OCI-LY7 (cell line): Measurements from ENCODE around the gene PLXNB2. TPM values are rescaled to one million over a fixed set of nuclear protein-coding genes. Genes with fewer than 3 reads are reported as not detected.

Experiments
- BruUV-seq: library from RNA; stranded (reverse); fragments of 400-500 nt; replicated peaks from 2 replicates; lab custom pipeline; 2021; lab: Mats Ljungman, UMichigan
- CTCF ChIA-PET: fragments of 300-600 bp; sonication (Branson Sonifier 250); formaldehyde crosslinking; loops from one replicate; lab custom pipeline; 2022; ENCODE audit warnings: antibody characterized with exemption; ENCODE audit not compliant: unreplicated experiment; lab: Charles Lee
- POLR2A ChIA-PET: fragments of 300-600 bp; sonication (Branson Sonifier 250); formaldehyde crosslinking; loops from one replicate; lab custom pipeline; 2022; ENCODE audit warnings: antibody characterized with exemption; lab: Charles Lee
- DNase-seq: peaks from one replicate; pipeline ENCODE4 v3.0.0-alpha.2; 2015; ENCODE audit warnings: low spot score
- H2AFZ ChIP-seq: fragments of 200-600 bp; sonication (generic), shearing (Covaris generic); 2 replicates; pipeline ENCODE4 v1.6.1; 2014; ENCODE audit warnings: mild to moderate bottlenecking, antibody characterized with exemption, low read length, moderate library complexity
- H3K27ac ChIP-seq: fragments of 200-600 bp; sonication (generic); 2 replicates; pipeline ENCODE4 v1.5.1; 2014; ENCODE audit warnings: mixed run types, low read depth, mild to moderate bottlenecking, moderate library complexity, low read length, inconsistent platforms; ENCODE audit not compliant: poor library complexity, severe bottlenecking
- H3K36me3 ChIP-seq: fragments of 200-600 bp; sonication (generic); 2 replicates; pipeline ENCODE4 v1.6.1; 2014; ENCODE audit warnings: mild to moderate bottlenecking, antibody characterized with exemption, low read length, moderate library complexity, mixed read lengths; ENCODE audit not compliant: insufficient read depth
- H3K4me1 ChIP-seq: fragments of 200-600 bp; sonication (generic); 2 replicates; pipeline ENCODE4 v1.5.1; 2014; ENCODE audit warnings: mild to moderate bottlenecking, low read length; ENCODE audit not compliant: insufficient read depth, poor library complexity, severe bottlenecking
- H3K4me2 ChIP-seq: fragments of 200-600 bp; sonication (generic); 2 replicates; pipeline ENCODE4 v1.6.1; 2014; ENCODE audit warnings: mild to moderate bottlenecking, low read length
- H3K4me3 ChIP-seq: fragments of 200-600 bp; sonication (generic); 2 replicates; pipeline ENCODE4 v1.5.1; 2014; ENCODE audit warnings: mild to moderate bottlenecking, low read depth, low read length; ENCODE audit not compliant: poor library complexity, severe bottlenecking
- H3K79me2 ChIP-seq: fragments of 200-600 bp; sonication (generic); 2 replicates; pipeline ENCODE4 v1.6.1; 2016; ENCODE audit warnings: low read depth, mild to moderate bottlenecking, low read length, moderate library complexity, mixed read lengths; ENCODE audit not compliant: insufficient read depth
- H3K9me2 ChIP-seq: fragments of 200-600 bp; sonication (generic); 2 replicates; pipeline ENCODE4 v1.6.1; 2016; ENCODE audit warnings: mild to moderate bottlenecking, low read length, mixed read lengths; ENCODE audit not compliant: insufficient read depth
- H3K9me3 ChIP-seq: fragments of 200-600 bp; sonication (generic); 2 replicates; pipeline ENCODE4 v1.6.1; 2014; ENCODE audit warnings: mild to moderate bottlenecking, mixed run types, low read length, mixed read lengths
- H4K20me1 ChIP-seq: fragments of 200-600 bp; sonication (generic); 2 replicates; pipeline ENCODE4 v1.6.1; 2014; ENCODE audit warnings: mild to moderate bottlenecking, antibody characterized with exemption, low read length, moderate library complexity, mixed read lengths; ENCODE audit not compliant: insufficient read depth
- CTCF ChIP-seq: fragments of 200-600 bp; sonication (generic); conservative IDR thresholded peaks from 2 replicates; pipeline ENCODE4 v1.5.1; 2014; ENCODE audit warnings: mild to moderate bottlenecking, antibody characterized with exemption, low read length, moderate library complexity, mixed read lengths
- EZH2phosphoT487 ChIP-seq: fragments of 200-600 bp; sonication (generic); IDR thresholded peaks from 2 replicates; pipeline ENCODE4 v1.6.1; 2018; ENCODE audit warnings: low read depth, borderline replicate concordance, mild to moderate bottlenecking, mixed run types, antibody characterized with exemption, low read length, moderate library complexity, mixed read lengths
- intact Hi-C: fragments of 100-400 bp; cut with micrococcal nuclease; formaldehyde crosslinking; loops from one replicate; pipeline ENCODE4 v1.10.0; 2022; ENCODE audit not compliant: unreplicated experiment
- total RNA-seq, 2 experiments: library from RNA; depleted of rRNA in 1 of 2; stranded (reverse); fragments of >200 nt in 1 of 2; shearing (Covaris generic) in 1 of 2; gene quantifications; 2 replicates each; pipeline ENCODE4 v1.2.3, GENCODE V29; 2014 to 2022

The PLXNB2 gene
- total RNA-seq, 2 experiments from 2014 or later: 10.7 to 39.2 TPM

GRCh38 chr22:50286701-50287318, 20.6 kb downstream of the PLXNB2 start:
- Histone ChIP-seq H2AFZ (no peak overlapping the region), H3K36me3 (no peaks in the 10 kb centered on the region), H3K4me3 (no peak overlapping the region), H3K9me2 (no peaks in the 10 kb centered on the region), H3K4me1 (peaks cover 6% of the 10 kb centered on the region), H3K9me3 (no peaks in the 10 kb centered on the region), H4K20me1 (no peaks in the 10 kb centered on the region), H3K4me2 (no peak overlapping the region), H3K27ac (no peak overlapping the region), H3K79me2 (no peaks in the 10 kb centered on the region)
- ChIA-PET POLR2A (no interaction called here), CTCF (no interaction called here)
- intact Hi-C loops: no loop called here
- TF ChIP-seq EZH2phosphoT487 (no peak), CTCF (no peak)
- BruUV-seq: no TSS peak
- no peak for DNase-seq

- H4K20me1 ChIP-seq: no peaks in the 10 kb centered on the region
Observed at GRCh38 chr22:50286275-50286674, 21.2 kb downstream of the PLXNB2 start.

More at GRCh38 chr22:50286275-50286674, 21.2 kb downstream of the PLXNB2 start:
- Histone ChIP-seq H3K79me2 (no peaks in the 10 kb centered on the region), H3K27ac (no peak overlapping the region), H3K9me3 (no peaks in the 10 kb centered on the region), H3K36me3 (no peaks in the 10 kb centered on the region), H3K4me3 (no peak overlapping the region), H3K4me1 (peaks cover under 1% of the 10 kb centered on the region), H3K4me2 (no peak overlapping the region), H2AFZ (no peak overlapping the region), H3K9me2 (no peaks in the 10 kb centered on the region)
- intact Hi-C loops: no loop called here
- no peak for TF ChIP-seq CTCF
- no peak for TF ChIP-seq EZH2phosphoT487
- ChIA-PET POLR2A (no interaction called here), CTCF (no interaction called here)
- BruUV-seq: no TSS peak
- DNase-seq: no peak
